HG02884 (cell line): ENCODE measurements around the gene ZNF683.
"Not testable (repeated sequence)": the region's sequence is repeated elsewhere in the genome, so short reads cannot be mapped to it uniquely, and the experiment has no call there.

Experiments used
- ATAC-seq: cut with Tn5 transposase; IDR thresholded peaks from one replicate; pipeline ENCODE4 v1.9.1; 2021; ENCODE audit warnings: mild to moderate bottlenecking, moderate library complexity; ENCODE audit not compliant: unreplicated experiment

The ZNF683 gene

GRCh38 chr1:26387447-26387846 lies 14.9 kb upstream of the ZNF683 start:
- ATAC-seq = no peak

GRCh38 chr1:26385063-26385462 lies 12.5 kb upstream of the ZNF683 start:
- not testable (repeated sequence) for ATAC-seq

DNA sequence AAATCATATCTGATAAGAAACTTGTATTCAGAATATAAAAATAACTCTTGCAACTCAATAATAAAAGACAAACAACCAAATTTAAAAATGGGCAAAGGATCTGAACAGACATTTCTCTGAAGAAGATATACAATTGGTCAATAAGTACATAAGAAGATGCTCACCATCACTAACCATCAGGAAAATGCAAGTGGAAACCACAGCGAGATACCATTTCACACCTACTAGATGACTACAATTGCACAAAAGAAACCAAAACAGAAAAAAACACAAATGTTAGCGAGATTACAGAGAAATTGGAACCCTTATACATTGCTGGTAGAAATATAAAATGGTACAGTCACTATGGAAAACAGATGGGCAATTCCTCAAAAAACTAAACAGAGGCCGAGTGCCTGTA lies 11.5 kb upstream of the ZNF683 start:
- no peak for ATAC-seq

DNA sequence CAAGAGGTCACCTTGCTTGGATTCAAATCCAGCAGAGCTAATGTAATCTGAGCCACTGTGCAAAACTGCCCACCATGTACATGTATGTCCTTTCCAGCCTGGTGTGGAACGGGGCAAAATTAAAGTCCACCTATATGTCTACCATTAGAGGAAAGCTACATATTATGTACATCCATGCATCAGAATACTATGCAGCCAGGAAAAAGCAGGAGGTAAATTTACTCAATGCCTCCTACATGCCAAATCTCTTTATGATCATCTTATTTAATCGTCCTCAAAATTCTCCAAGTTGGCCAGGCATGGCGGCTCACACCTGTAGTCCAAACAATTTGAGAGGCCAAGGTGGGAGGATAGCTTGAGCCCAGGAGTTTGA lies 6.3 kb upstream of the ZNF683 start:
- no peak for ATAC-seq

DNA sequence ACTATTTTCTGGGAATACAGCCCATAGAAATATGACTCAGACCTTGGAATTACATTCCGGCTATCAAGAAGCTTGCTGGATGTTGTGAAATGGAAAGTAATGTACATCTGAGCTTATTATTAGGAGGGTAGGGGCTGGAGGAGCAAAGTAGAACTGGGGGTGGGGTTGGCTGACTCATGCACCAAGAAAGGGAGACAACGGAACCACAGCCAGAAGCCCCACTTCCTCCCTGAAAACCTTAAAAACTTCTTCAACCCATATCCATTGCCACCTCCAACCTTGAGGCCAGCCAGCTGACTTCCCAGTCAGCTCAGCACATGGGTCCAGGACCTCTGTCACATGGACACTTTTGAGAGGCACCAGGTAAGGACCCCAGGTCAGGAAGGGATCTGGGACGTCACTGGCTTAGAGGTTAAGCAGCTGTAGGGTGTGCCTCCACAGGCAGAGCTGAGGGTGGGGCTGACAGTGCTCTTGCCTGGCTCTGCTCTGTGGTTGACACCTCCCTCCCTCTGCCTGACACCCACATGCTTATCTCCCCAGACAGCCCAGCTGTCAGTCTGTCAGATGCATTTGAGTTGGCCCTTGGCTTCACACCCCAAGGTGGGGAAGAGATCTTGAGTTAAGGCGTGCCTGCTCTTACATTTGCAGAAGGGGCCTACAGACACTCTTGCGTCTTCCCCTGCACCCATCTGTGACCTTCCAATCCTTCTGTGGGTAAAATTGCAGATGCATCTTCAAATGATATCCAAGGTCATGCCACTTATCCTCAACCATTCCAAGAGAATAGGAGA lies 5.7 kb upstream of the ZNF683 start:
- ATAC-seq = no peak

- ATAC-seq = no peak
Measured at GRCh38 chr1:26376050-26376449, 3.5 kb upstream of the ZNF683 start.

DNA sequence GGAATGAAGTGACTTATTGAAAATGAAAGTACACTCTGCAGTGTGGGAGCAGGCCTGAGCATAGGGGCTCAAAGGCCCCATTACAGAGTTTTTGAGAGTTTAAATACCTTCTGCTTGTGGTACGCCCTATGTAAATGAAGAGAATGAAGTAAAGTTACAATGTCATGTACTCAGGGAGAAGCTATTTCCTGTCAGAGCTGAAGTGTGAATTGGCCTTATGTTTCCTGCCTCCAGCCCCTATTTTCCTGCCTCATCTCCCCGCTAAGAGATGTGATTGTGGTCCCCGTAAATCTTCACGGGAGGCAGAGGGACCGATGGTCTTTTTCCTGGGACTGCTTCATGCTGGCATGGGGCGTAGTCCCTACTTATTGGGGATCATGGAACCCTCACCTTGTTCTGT lies 2.5 kb upstream of the ZNF683 start:
- ATAC-seq = no peak

DNA sequence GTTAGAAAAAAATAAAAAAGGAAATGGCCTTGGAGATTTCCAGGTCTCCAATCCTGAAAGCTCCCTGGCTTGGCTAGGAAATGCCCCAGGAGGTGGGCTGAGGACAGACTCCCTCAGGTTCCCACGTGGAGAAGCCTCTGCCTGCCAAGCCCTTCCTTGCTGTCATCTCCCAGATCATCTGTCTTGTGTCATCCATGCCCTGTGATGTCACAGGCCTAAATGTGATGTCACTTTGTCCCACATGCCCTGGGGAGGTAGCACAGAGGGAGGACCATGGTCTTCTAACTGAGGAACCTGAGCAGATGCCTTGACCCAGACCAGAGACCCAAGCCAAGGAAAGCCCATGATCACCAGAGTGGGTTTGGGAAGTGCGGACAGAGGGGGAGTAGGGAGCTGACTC lies 1.8 kb upstream of the ZNF683 start:
- ATAC-seq = not testable (repeated sequence)

DNA sequence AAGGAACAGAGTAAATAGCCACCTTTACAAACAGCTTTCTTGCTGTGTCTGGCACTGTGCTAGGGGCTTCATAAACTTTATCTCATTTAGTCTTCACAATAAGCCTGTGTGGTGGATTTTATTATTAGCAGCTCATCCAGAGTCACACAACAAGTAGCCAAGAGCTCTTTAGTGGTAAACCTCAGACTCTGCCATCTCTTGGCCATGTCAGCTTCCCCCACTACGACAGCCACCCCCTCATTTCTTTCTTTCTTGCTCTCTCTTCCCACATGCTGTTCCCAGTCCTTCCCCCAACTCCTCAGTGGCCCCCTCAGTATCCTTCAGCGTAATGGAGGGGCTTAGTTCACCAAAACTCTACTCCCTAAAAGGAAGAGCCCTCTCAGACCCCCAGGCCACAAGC lies 1.2 kb upstream of the ZNF683 start:
- ATAC-seq = no peak

- no peak for ATAC-seq
Measured at GRCh38 chr1:26373281-26373680, 731 bp upstream of the ZNF683 start.

- no peak for ATAC-seq
Measured at GRCh38 chr1:26372039-26372438, 511 bp downstream of the ZNF683 start.

- no peak for ATAC-seq
Measured at GRCh38 chr1:26370591-26371382, 1.8 kb downstream of the ZNF683 start.

- no peak for ATAC-seq
Measured at GRCh38 chr1:26368486-26368885, 4.1 kb downstream of the ZNF683 start.

GRCh38 chr1:26368006-26368405 lies 4.5 kb downstream of the ZNF683 start:
- no peak for ATAC-seq

DNA sequence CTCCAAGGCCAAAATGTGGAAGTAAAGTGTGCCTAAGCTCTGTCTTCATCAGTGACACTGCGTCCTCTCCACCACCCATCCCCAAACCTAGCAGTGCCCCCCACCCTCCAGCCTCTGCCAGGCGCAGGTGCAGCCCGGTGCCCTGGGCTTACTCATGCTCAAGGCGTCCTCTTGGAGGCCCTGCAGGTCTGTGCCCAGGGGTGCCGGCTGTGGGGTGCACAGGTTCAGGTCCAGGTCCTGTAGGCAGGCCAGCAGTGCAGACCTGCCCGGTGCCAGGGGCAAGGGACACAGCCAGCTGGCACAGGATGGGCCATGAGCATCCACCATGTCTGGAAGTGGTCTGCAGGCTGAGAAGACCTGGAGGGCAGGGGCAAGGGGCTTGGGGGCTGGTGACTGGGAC lies 5.1 kb downstream of the ZNF683 start:
- ATAC-seq = no peak

DNA sequence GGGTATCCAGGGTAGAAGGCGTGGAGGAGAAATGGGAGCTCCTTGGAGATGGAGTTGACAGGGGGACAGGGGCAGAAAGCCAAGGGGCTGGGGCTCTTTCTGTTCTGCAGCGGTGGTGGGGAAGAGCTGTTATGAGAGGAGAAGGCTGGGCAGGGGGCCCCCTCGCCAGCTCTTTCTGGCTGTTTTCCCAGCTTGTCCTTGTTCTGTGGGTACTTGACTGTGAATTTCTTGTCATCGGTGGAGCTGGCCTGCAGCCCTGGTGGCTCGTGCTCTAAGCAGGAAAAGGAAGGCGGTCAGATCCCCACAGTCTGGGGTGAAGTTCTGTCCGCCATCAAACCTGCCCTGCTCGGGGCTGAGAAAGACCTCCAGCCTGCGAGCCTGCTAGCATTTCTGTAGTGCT lies 7.6 kb downstream of the ZNF683 start:
- no peak for ATAC-seq

DNA sequence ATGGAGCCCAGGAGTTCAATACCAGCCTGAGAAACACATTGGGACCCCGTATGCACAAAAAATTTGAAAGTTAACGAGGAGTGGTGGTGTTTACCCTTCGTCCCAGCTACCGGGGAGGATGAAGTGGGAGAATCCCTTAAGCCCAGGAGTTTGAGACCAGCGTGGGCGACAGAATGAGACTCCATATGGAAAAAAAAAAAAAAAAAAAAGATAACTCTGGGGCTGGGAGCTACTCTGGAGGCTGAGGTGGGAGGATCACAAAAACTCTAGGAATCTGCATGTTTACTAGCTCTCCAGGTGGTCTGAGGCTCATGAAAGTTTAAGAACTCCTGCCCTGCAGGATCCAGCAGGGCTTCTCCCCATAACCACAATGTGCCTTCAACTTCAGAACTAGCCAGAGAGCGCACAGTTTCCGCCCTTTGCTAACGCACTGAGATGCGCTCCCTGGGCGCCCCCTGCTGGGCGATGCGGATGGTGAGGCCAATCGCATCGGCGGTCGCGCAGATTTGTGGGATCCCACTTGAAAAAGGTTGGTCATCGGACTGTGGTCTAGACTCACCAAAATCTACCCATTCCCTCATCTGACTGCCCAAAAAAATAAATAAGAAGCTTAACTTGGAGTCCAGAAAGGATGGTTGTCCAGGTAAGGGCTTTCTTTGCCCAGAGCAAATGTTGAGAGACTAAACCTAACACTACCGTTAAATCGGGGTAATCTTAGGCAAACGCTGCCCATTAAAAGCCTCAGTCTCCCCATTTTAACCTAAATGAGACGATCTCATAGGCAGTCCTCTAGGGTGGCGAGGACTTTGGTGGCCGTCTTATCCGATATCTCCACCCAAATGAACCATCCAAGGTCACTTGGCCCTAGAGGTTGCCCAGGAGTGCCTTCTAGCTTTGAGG lies 8.8 kb downstream of the ZNF683 start:
- no peak for ATAC-seq

DNA sequence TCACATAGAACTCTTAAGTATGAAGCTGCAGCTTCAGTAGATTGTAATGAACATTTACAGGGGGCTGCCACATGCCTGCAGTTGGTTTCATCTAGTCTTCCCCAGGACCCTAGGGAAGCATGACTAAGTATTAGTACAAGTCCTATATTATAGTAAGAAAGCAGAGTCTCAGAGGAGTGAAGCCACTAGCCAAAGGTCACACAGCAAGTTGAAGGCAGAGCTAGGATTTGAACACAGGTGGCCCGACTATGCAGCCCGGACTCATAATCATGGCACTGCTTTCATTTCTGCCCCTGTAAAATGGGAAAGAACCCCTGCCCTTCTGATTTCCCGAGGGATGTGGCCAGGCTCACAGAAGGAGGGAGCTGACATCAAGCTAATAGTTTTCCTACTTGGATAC lies 10.2 kb downstream of the ZNF683 start:
- no peak for ATAC-seq

DNA sequence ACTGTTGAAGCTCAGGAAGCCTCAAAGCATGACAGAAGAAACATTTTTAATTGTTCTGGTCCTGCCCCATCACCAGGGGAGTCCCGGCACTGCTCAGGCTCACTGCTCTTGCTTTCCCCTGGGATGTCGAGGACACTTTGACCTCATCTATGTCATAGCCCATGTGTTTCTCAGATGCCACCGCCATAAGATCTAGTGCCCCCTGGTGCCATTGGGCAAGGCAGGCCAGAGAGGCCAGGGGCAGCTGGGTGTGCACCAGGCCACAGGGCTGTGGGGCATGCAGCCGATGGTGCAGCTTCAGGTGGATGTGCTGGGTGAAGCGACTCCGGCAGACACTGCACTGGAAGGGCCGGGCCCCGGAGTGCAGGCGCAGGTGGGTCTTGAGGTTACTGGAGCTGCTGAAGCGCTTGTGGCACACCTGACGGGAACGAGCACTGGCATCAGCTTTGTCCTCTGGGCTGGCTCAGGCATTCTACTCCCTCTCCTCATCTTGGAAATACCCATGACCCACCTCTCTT lies 10.9 kb downstream of the ZNF683 start:
- no peak for ATAC-seq

- ATAC-seq = no peak
Measured at GRCh38 chr1:26360807-26361604, 11.5 kb downstream of the ZNF683 start.
